Right atrium auricular region (tissue), 2 donors: Measurements from ENCODE around the gene CXXC4. TPM values are rescaled to one million over a fixed set of nuclear protein-coding genes. Genes with fewer than 3 reads are reported as not detected.
A peak's percentile ranks its signal among the peaks of the same experiment; 100 is the strongest.

ENCODE experiments used
- DNase-seq: peaks from one replicate; pipeline ENCODE4 v3.0.0-alpha.2; 2019; ENCODE audit warnings: low spot score
- H3K27ac ChIP-seq, 2 donors: fragments of 200-600 bp; sonication (generic); 1 replicate in 1 of 2; 2 replicates in 1 of 2; pipeline ENCODE4 v1.5.1; 2016 to 2019
- H3K27me3 ChIP-seq, 2 donors: fragments of 200-600 bp; sonication (generic); one replicate each; pipeline versions ENCODE4 v1.5.1 to v1.6.0; 2017 to 2019
- H3K36me3 ChIP-seq: fragments of 200-600 bp; sonication (generic); one replicate; pipeline ENCODE4 v1.5.1; 2016
- H3K4me1 ChIP-seq, 2 donors: fragments of 200-600 bp; sonication (generic); one replicate each; pipeline versions ENCODE4 v1.5.1 to v1.6.0; 2017 to 2019
- H3K4me3 ChIP-seq, 2 donors: fragments of 200-600 bp; sonication (generic); 1 replicate in 1 of 2; 2 replicates in 1 of 2; pipeline ENCODE4 v1.5.1; 2017 to 2019; ENCODE audit warnings: mild to moderate bottlenecking in 1 of 2, moderate library complexity in 1 of 2
- H3K9me3 ChIP-seq, 2 donors: fragments of 200-600 bp; sonication (generic); one replicate each; pipeline ENCODE4 v1.5.1; 2019
- CTCF ChIP-seq, 2 donors: fragments of 200-600 bp; sonication (generic); IDR thresholded peaks; one replicate each; pipeline ENCODE4 v1.5.1; 2019; ENCODE audit warnings: antibody characterized with exemption in 2 of 2
- total RNA-seq, 2 donors: library from RNA; depleted of rRNA; stranded (reverse); fragments of >200 nt; gene quantifications; one replicate each; pipeline ENCODE4 v1.1.0, GENCODE V29; 2016

Gene CXXC4
- 1 to 10 TPM; 3.1 to 4.1 TPM for total RNA-seq

GRCh38 chr4:104494822-104495559 is at the start of gene CXXC4:
TSS of gene CXXC4 (minus strand) at chr4:104494894. CDS start at chr4:104491802, 3,092 bp downstream.
- peak within 1 kb of the TSS; percentile 84 to 90 for H3K27ac ChIP-seq
- H3K4me1 ChIP-seq = peaks cover 0 to 30% of the 10 kb centered on the region in 2 donors
- H3K36me3 ChIP-seq = no peaks in the 10 kb centered on the region
- no peaks in the 10 kb centered on the region for H3K27me3 ChIP-seq
- no peak for TF ChIP-seq CTCF (IDR thresholded peaks at IDR 0.05)
- peak; percentile 70 for DNase-seq
- peak within 1 kb of the TSS; percentile 49 to 63 for H3K4me3 ChIP-seq
- no peaks in the 10 kb centered on the region for H3K9me3 ChIP-seq

GRCh38 chr4:104533156-104533555 is 38.5 kb upstream of the CXXC4 start:
- H3K4me3 ChIP-seq = no peak overlapping the region
- TF ChIP-seq CTCF (IDR thresholded peaks at IDR 0.05) = no peak
- no peak for DNase-seq
- H3K27me3 ChIP-seq = no peaks in the 10 kb centered on the region
- no peaks in the 10 kb centered on the region for H3K4me1 ChIP-seq
- no peak overlapping the region for H3K27ac ChIP-seq
- no peaks in the 10 kb centered on the region for H3K36me3 ChIP-seq
- peaks cover 0 to 8% of the 10 kb centered on the region in 2 donors for H3K9me3 ChIP-seq

GRCh38 chr4:104532677-104533076 is 38.0 kb upstream of the CXXC4 start:
- Histone ChIP-seq H3K27ac (no peak overlapping the region), H3K9me3 (peaks cover 0 to 8% of the 10 kb centered on the region in 2 donors), H3K36me3 (no peaks in the 10 kb centered on the region), H3K4me1 (no peaks in the 10 kb centered on the region), H3K27me3 (no peaks in the 10 kb centered on the region), H3K4me3 (no peak overlapping the region)
- no peak for DNase-seq
- no peak for TF ChIP-seq CTCF (IDR thresholded peaks at IDR 0.05)

GRCh38 chr4:104531390-104531789 is 36.7 kb upstream of the CXXC4 start:
- Histone ChIP-seq H3K27me3 (no peaks in the 10 kb centered on the region), H3K27ac (no peak overlapping the region), H3K4me1 (no peaks in the 10 kb centered on the region), H3K9me3 (peaks cover 0 to 7% of the 10 kb centered on the region in 2 donors), H3K36me3 (no peaks in the 10 kb centered on the region), H3K4me3 (no peak overlapping the region)
- peak in 1 of 2 donors; percentile 51 for TF ChIP-seq CTCF (IDR thresholded peaks at IDR 0.05)
- DNase-seq = no peak

GRCh38 chr4:104530426-104530825 is 35.7 kb upstream of the CXXC4 start:
- Histone ChIP-seq H3K4me3 (no peak overlapping the region), H3K27ac (no peak overlapping the region), H3K27me3 (no peaks in the 10 kb centered on the region), H3K9me3 (no peaks in the 10 kb centered on the region), H3K36me3 (no peaks in the 10 kb centered on the region), H3K4me1 (no peaks in the 10 kb centered on the region)
- DNase-seq = no peak
- no peak for TF ChIP-seq CTCF (IDR thresholded peaks at IDR 0.05)

GRCh38 chr4:104524591-104524990 is 29.9 kb upstream of the CXXC4 start:
- H3K36me3 ChIP-seq = no peaks in the 10 kb centered on the region
- no peak for TF ChIP-seq CTCF (IDR thresholded peaks at IDR 0.05)
- no peaks in the 10 kb centered on the region for H3K9me3 ChIP-seq
- H3K27me3 ChIP-seq = no peaks in the 10 kb centered on the region
- H3K4me3 ChIP-seq = no peak overlapping the region
- no peak for DNase-seq
- no peak overlapping the region for H3K27ac ChIP-seq
- no peaks in the 10 kb centered on the region for H3K4me1 ChIP-seq
